NCI-H446 treated with DMSO at 0.1 percent for 48 hours (cell line): ENCODE results near the gene HAUS8.
"Not testable (repeated sequence)": the region's sequence is repeated elsewhere in the genome, so short reads cannot be mapped to it uniquely, and the experiment has no call there.

Experiments
- DNase-seq: peaks from one replicate; lab custom pipeline; 2025; lab: John Stamatoyannopoulos, UW

HAUS8 gene

GRCh38 chr19:17035842-17036424 is 39.3 kb downstream of the HAUS8 start:
- DNase-seq, result no peak

- DNase-seq, result no peak
These were observed 43.5 kb downstream of the HAUS8 start for GRCh38 chr19:17031741-17032140.

GRCh38 chr19:17027535-17027975 is 47.7 kb downstream of the HAUS8 start:
- no peak for DNase-seq

GRCh38 chr19:17026706-17027534 is 48.3 kb downstream of the HAUS8 start, which contains the start of gene CPAMD8:
TSS of gene CPAMD8 (minus strand) at chr19:17026810. CDS start at chr19:17026642, 168 bp downstream.
- DNase-seq, result no peak

GRCh38 chr19:17025991-17026658 is 49.1 kb downstream of the HAUS8 start:
- DNase-seq, result no peak

- no peak for DNase-seq
These were observed 49.9 kb downstream of the HAUS8 start for GRCh38 chr19:17025361-17025760.

- DNase-seq, result not testable (repeated sequence)
These were observed 50.3 kb downstream of the HAUS8 start for GRCh38 chr19:17024941-17025340.

- DNase-seq, result no peak
These were observed 51.4 kb downstream of the HAUS8 start for GRCh38 chr19:17023805-17024204.

- DNase-seq, result no peak
These were observed 52.5 kb downstream of the HAUS8 start for GRCh38 chr19:17022738-17023137.

GRCh38 chr19:17021793-17022590 is 53.3 kb downstream of the HAUS8 start:
- no peak for DNase-seq

- DNase-seq, result no peak
These were observed 53.9 kb downstream of the HAUS8 start for GRCh38 chr19:17021328-17021727.

- no peak for DNase-seq
These were observed 54.4 kb downstream of the HAUS8 start for GRCh38 chr19:17020823-17021222.

GRCh38 chr19:17020385-17020784 is 54.9 kb downstream of the HAUS8 start:
- no peak for DNase-seq

- not testable (repeated sequence) for DNase-seq
These were observed 60.9 kb downstream of the HAUS8 start for GRCh38 chr19:17014212-17014861.

- DNase-seq, result no peak
These were observed 63.8 kb downstream of the HAUS8 start for GRCh38 chr19:17011485-17011884.

GRCh38 chr19:17006579-17006978 is 68.7 kb downstream of the HAUS8 start:
- no peak for DNase-seq

- DNase-seq, result no peak
These were observed 70.3 kb downstream of the HAUS8 start for GRCh38 chr19:17005000-17005399.

- no peak for DNase-seq
These were observed 70.9 kb downstream of the HAUS8 start for GRCh38 chr19:17004386-17004785.

GRCh38 chr19:17002455-17002854 is 72.8 kb downstream of the HAUS8 start:
- no peak for DNase-seq

GRCh38 chr19:17001603-17002183 is 73.6 kb downstream of the HAUS8 start:
- no peak for DNase-seq
